ENCODE data around the gene UPB1. TPM values are rescaled to one million over a fixed set of nuclear protein-coding genes. Genes with fewer than 3 reads are reported as not detected.

The UPB1 gene
- total RNA-seq, 1 experiment from 2014 or later, result 0.11 TPM

GRCh38 chr22:24450610-24451009, 44.5 kb upstream of the UPB1 start:
- no peaks in the 10 kb centered on the region for H3K27me3 ChIP-seq (replicated peaks; ENCODE audit: insufficient read depth, low read depth, low read length, poor library complexity)
- ChIA-PET CTCF (interaction anchor here (0.6 kb wide), 2 partner anchors 52 to 219 kb away, joined by 3 to 7 read pairs; no protein-coding TSS in a partner anchor), POLR2A (ENCODE audit: low non-redundant PET) (no interaction called here)
- intact Hi-C loops (cut with micrococcal nuclease; ENCODE audit: unreplicated experiment), result loop anchor here (2.0 kb wide), 1 partner anchor 32 kb away; no protein-coding TSS in a partner anchor
- no peaks in the 10 kb centered on the region for H3K36me3 ChIP-seq (ENCODE audit: insufficient read depth, low read length, poor library complexity, severe bottlenecking)
- no peak overlapping the region for H3K4me3 ChIP-seq (ENCODE audit: low read depth, low read length, poor library complexity, severe bottlenecking)
- H3K9me3 ChIP-seq (ENCODE audit: low read depth, low read length, poor library complexity, severe bottlenecking), result peaks cover 8% of the 10 kb centered on the region
- no TSS peak for BruUV-seq (replicated peaks)
- H3K27ac ChIP-seq (ENCODE audit: low read depth, low read length, poor library complexity, severe bottlenecking), result peak overlapping the region; percentile 91
- TF ChIP-seq, protein P1, sequence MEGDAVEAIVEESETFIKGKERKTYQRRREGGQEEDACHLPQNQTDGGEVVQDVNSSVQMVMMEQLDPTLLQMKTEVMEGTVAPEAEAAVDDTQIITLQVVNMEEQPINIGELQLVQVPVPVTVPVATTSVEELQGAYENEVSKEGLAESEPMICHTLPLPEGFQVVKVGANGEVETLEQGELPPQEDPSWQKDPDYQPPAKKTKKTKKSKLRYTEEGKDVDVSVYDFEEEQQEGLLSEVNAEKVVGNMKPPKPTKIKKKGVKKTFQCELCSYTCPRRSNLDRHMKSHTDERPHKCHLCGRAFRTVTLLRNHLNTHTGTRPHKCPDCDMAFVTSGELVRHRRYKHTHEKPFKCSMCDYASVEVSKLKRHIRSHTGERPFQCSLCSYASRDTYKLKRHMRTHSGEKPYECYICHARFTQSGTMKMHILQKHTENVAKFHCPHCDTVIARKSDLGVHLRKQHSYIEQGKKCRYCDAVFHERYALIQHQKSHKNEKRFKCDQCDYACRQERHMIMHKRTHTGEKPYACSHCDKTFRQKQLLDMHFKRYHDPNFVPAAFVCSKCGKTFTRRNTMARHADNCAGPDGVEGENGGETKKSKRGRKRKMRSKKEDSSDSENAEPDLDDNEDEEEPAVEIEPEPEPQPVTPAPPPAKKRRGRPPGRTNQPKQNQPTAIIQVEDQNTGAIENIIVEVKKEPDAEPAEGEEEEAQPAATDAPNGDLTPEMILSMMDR (conservative IDR thresholded peaks at IDR 0.05; ENCODE audit: low read depth, low read length), result no peak
- no peak for TF ChIP-seq EZH2 (IDR thresholded peaks at IDR 0.05; ENCODE audit: borderline replicate concordance, low read depth, low read length, poor library complexity, severe bottlenecking)
- H3K4me1 ChIP-seq (ENCODE audit: insufficient read depth, low read length, poor library complexity, severe bottlenecking), result peaks cover 43% of the 10 kb centered on the region
- peak; percentile 99 for DNase-seq (ENCODE audit: low spot score)

DNA sequence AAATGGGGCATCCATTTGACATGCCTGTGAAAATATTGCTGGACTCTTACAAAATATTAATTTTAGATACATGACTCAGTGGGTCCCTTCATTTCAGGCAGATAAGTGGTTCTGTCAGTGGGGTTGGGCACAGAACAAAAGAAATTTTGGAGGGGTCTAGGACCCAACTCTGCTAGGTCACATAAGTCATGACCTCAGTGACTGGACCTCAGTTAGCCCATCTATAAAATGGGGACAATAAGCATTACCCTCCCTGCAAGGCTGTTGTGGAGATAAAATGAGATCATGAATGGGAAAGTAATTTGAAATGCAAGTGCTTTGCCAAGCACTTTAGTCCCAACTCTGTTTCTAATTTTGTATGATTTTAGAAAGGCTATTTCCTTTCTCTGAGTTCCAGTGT, 44.0 kb upstream of the UPB1 start:
- H3K4me1 ChIP-seq (ENCODE audit: insufficient read depth, low read length, poor library complexity, severe bottlenecking), result peaks cover 37% of the 10 kb centered on the region
- peak; percentile 52 for DNase-seq (ENCODE audit: low spot score)
- ChIA-PET POLR2A (ENCODE audit: low non-redundant PET) (no interaction called here), CTCF (no interaction called here)
- H3K9me3 ChIP-seq (ENCODE audit: low read depth, low read length, poor library complexity, severe bottlenecking), result peaks cover 8% of the 10 kb centered on the region
- BruUV-seq (replicated peaks), result no TSS peak
- intact Hi-C loops (cut with micrococcal nuclease; ENCODE audit: unreplicated experiment), result loop anchor here (2.0 kb wide), 1 partner anchor 32 kb away; no protein-coding TSS in a partner anchor
- no peaks in the 10 kb centered on the region for H3K36me3 ChIP-seq (ENCODE audit: insufficient read depth, low read length, poor library complexity, severe bottlenecking)
- no peaks in the 10 kb centered on the region for H3K27me3 ChIP-seq (replicated peaks; ENCODE audit: insufficient read depth, low read depth, low read length, poor library complexity)
- peak overlapping the region; percentile 91 for H3K27ac ChIP-seq (ENCODE audit: low read depth, low read length, poor library complexity, severe bottlenecking)
- no peak overlapping the region for H3K4me3 ChIP-seq (ENCODE audit: low read depth, low read length, poor library complexity, severe bottlenecking)
- no peak for TF ChIP-seq EZH2 (IDR thresholded peaks at IDR 0.05; ENCODE audit: borderline replicate concordance, low read depth, low read length, poor library complexity, severe bottlenecking)
- TF ChIP-seq, protein P1 (conservative IDR thresholded peaks at IDR 0.05; ENCODE audit: low read depth, low read length), result no peak

DNA sequence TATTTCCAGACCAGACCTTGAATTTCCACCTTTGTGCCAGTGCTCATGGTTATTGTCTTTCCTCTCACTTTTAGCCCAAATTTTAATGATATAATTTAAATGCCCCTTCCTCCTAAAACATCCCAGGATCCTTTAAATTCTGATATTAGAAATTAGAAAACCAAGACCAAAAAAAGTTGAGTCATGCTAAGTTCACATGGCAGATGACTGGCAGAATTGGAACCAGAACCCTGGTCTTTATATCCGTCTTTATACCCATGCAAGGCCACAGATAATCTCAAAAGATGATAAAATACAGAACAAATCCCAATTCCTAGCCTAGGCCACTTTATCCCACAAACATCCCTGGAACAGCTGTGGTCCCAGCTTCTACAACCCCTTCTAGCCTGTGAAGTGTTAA, 41.3 kb upstream of the UPB1 start:
- no peaks in the 10 kb centered on the region for H3K36me3 ChIP-seq (ENCODE audit: insufficient read depth, low read length, poor library complexity, severe bottlenecking)
- ChIA-PET CTCF (no interaction called here), POLR2A (ENCODE audit: low non-redundant PET) (no interaction called here)
- H3K4me1 ChIP-seq (ENCODE audit: insufficient read depth, low read length, poor library complexity, severe bottlenecking), result peaks cover 25% of the 10 kb centered on the region
- no TSS peak for BruUV-seq (replicated peaks)
- H3K27me3 ChIP-seq (replicated peaks; ENCODE audit: insufficient read depth, low read depth, low read length, poor library complexity), result no peaks in the 10 kb centered on the region
- TF ChIP-seq, protein P1 (conservative IDR thresholded peaks at IDR 0.05; ENCODE audit: low read depth, low read length), result no peak
- no peak for TF ChIP-seq EZH2 (IDR thresholded peaks at IDR 0.05; ENCODE audit: borderline replicate concordance, low read depth, low read length, poor library complexity, severe bottlenecking)
- H3K4me3 ChIP-seq (ENCODE audit: low read depth, low read length, poor library complexity, severe bottlenecking), result no peak overlapping the region
- H3K9me3 ChIP-seq (ENCODE audit: low read depth, low read length, poor library complexity, severe bottlenecking), result peaks cover 8% of the 10 kb centered on the region
- DNase-seq (ENCODE audit: low spot score), result no peak
- intact Hi-C loops (cut with micrococcal nuclease; ENCODE audit: unreplicated experiment), result no loop called here
- H3K27ac ChIP-seq (ENCODE audit: low read depth, low read length, poor library complexity, severe bottlenecking), result no peak overlapping the region

Measured in A673 (cell line).